GM23248 (cell line): ENCODE measurements around the gene SLC16A8.

Experiments used
- EZH2 ChIP-seq: fragments of 200-600 bp; sonication (generic); IDR thresholded peaks from 2 replicates; pipeline ENCODE4 v1.6.1; 2018; ENCODE audit warnings: antibody characterized with exemption, mild to moderate bottlenecking; ENCODE audit not compliant: insufficient read depth, poor library complexity, severe bottlenecking
- EZH2phosphoT487 ChIP-seq: fragments of 200-600 bp; sonication (generic); IDR thresholded peaks from 2 replicates; pipeline ENCODE4 v1.6.1; 2018; ENCODE audit warnings: antibody characterized with exemption, moderate library complexity, mild to moderate bottlenecking, low read depth; ENCODE audit not compliant: insufficient read depth

GRCh38 chr22:38114484-38115398, 30.8 kb upstream of the SLC16A8 start:
- TF ChIP-seq EZH2 = no peak
- TF ChIP-seq EZH2phosphoT487 = no peak
